Vagina (tissue), 2 donors: ENCODE data around the gene BCDIN3D.

Source experiments
- CTCF ChIP-seq, 3 experiments: fragments of 450-650 bp in 2 of 3; fragments of 200-600 bp in 1 of 3; sonication (generic) in 1 of 3; IDR thresholded peaks; one replicate each; pipeline ENCODE4 v1.5.1; 2017 to 2019; ENCODE audit warnings: antibody characterized with exemption in 3 of 3, mild to moderate bottlenecking in 2 of 3, moderate library complexity in 2 of 3
- POLR2A ChIP-seq, 2 donors: fragments of 450-650 bp; IDR thresholded peaks; one replicate each; pipeline ENCODE4 v1.6.1; 2017; ENCODE audit warnings: antibody characterized with exemption in 2 of 2, mild to moderate bottlenecking in 2 of 2, moderate library complexity in 2 of 2

- TF ChIP-seq CTCF (IDR thresholded peaks at IDR 0.05) (no peak), POLR2A (IDR thresholded peaks at IDR 0.05) (no peak)
These were observed 42.3 kb downstream of the BCDIN3D start for GRCh38 chr12:49800421-49801140.
